HepG2 (cell line): ENCODE data around the gene TPRN. TPM values are rescaled to one million over a fixed set of nuclear protein-coding genes. Genes with fewer than 3 reads are reported as not detected.

Experiments used
- AGO2 ChIP-seq: fragments of 200-400 bp; formaldehyde crosslinking; optimal IDR thresholded peaks from 2 replicates; pipeline ENCODE3; 2017; ENCODE audit warnings: mild to moderate bottlenecking, low read depth, low read length, moderate library complexity
- CHCHD3 ChIP-seq: sonication (generic); formaldehyde crosslinking; IDR thresholded peaks from 2 replicates; pipeline ENCODE4 v1.8.0; 2022; ENCODE audit warnings: mild to moderate bottlenecking, missing genetic modification reagents, moderate library complexity
- ELF3 ChIP-seq: IDR thresholded peaks from 2 replicates; pipeline ENCODE4 v1.6.1; 2016; ENCODE audit warnings: missing genetic modification reagents, missing compliant biosample characterization
- EP300 ChIP-seq, 3 experiments: sonication (generic) in 1 of 3; formaldehyde crosslinking in 1 of 3; IDR thresholded peaks; 2 replicates each; pipeline versions ENCODE4 v1.5.1 to v1.6.1; 2011 to 2020; ENCODE audit warnings: low read depth in 2 of 3, low read length in 2 of 3, borderline replicate concordance in 1 of 3, improper control_type of control experiment in 1 of 3, mild to moderate bottlenecking in 1 of 3, missing genetic modification reagents in 1 of 3, moderate library complexity in 1 of 3
- ETV5 ChIP-seq: IDR thresholded peaks from 2 replicates; pipeline ENCODE4 v1.6.1; 2018; ENCODE audit warnings: missing biosample characterization, missing genetic modification reagents, inconsistent platforms, borderline replicate concordance
- HCFC1 ChIP-seq: fragments of 150-350 bp; IDR thresholded peaks from 2 replicates; pipeline ENCODE4 v1.6.1; 2014; ENCODE audit warnings: low read depth, low read length
- JDP2 ChIP-seq: sonication (generic); formaldehyde crosslinking; IDR thresholded peaks from 2 replicates; pipeline ENCODE4 v1.8.1; 2022; ENCODE audit warnings: missing genetic modification reagents, borderline replicate concordance
- NKX3-1 ChIP-seq: sonication (generic); formaldehyde crosslinking; IDR thresholded peaks from 2 replicates; pipeline ENCODE4 v1.5.0; 2020; ENCODE audit warnings: missing genetic modification reagents
- POLR2AphosphoS2 ChIP-seq: IDR thresholded peaks from 2 replicates; pipeline ENCODE4 v1.6.1; 2011; ENCODE audit warnings: low read depth, low read length, improper control_type of control experiment
- SALL2 ChIP-seq: sonication (generic); formaldehyde crosslinking; IDR thresholded peaks from 2 replicates; pipeline ENCODE4 v1.8.1; 2023; ENCODE audit warnings: mild to moderate bottlenecking, missing genetic modification reagents, inconsistent platforms
- SYNCRIP ChIP-seq: fragments of 200-400 bp; formaldehyde crosslinking; IDR thresholded peaks from 2 replicates; pipeline ENCODE4 v1.6.1; 2018; ENCODE audit warnings: mild to moderate bottlenecking, low read depth, low read length; ENCODE audit not compliant: insufficient read depth
- TEAD3 ChIP-seq: optimal IDR thresholded peaks from 2 replicates; pipeline ENCODE3; 2016; ENCODE audit warnings: borderline replicate concordance
- ZFP82 ChIP-seq: sonication (generic); formaldehyde crosslinking; IDR thresholded peaks from 2 replicates; pipeline ENCODE4 v1.5.1; 2020; ENCODE audit warnings: mild to moderate bottlenecking, missing genetic modification reagents, borderline replicate concordance
- ZNF10 ChIP-seq: sonication (generic); formaldehyde crosslinking; IDR thresholded peaks from 2 replicates; pipeline ENCODE4 v1.4.0; 2020; ENCODE audit warnings: mild to moderate bottlenecking, low read depth, missing genetic modification reagents, borderline replicate concordance
- ZNF124 ChIP-seq: sonication (generic); formaldehyde crosslinking; IDR thresholded peaks from 2 replicates; pipeline ENCODE4 v1.4.0; 2020; ENCODE audit warnings: missing genetic modification reagents
- ZNF44 ChIP-seq: sonication (generic); formaldehyde crosslinking; IDR thresholded peaks from 2 replicates; pipeline ENCODE4 v1.5.1; 2020; ENCODE audit warnings: mild to moderate bottlenecking, missing genetic modification reagents
- ZNF780A ChIP-seq: sonication (generic); formaldehyde crosslinking; IDR thresholded peaks from 2 replicates; pipeline ENCODE4 v1.8.0; 2022; ENCODE audit warnings: mild to moderate bottlenecking, missing genetic modification reagents, moderate library complexity
- ZNF839 ChIP-seq: sonication (generic); formaldehyde crosslinking; IDR thresholded peaks from 2 replicates; pipeline ENCODE4 v1.4.0; 2020; ENCODE audit warnings: missing genetic modification reagents, mild to moderate bottlenecking, borderline replicate concordance
- ZNF891 ChIP-seq: sonication (generic); formaldehyde crosslinking; IDR thresholded peaks from 2 replicates; pipeline ENCODE4 v1.5.0; 2020; ENCODE audit warnings: mild to moderate bottlenecking, missing genetic modification reagents
- polyA plus RNA-seq, 8 experiments: library from polyadenylated mRNA; depleted of rRNA in 3 of 8; stranded (reverse) in 7 of 8; unstranded in 1 of 8; fragments of >200 nt; fragmentation: Illumina TruSeq in 4 of 8; extraction: Trizol in 4 of 8; gene quantifications; 2 replicates each; pipeline versions ENCODE4 v1.2.1 to v1.2.3, GENCODE V29; 2011 to 2016; ENCODE audit warnings: low read depth in 4 of 8, missing spikeins in 1 of 8, mixed read lengths in 1 of 8; ENCODE audit not compliant: insufficient read depth in 1 of 8
- total RNA-seq, 5 experiments: library from RNA; depleted of rRNA; stranded (reverse); fragments of >200 nt; fragmentation: Illumina TruSeq; extraction: Trizol; gene quantifications; 2 replicates each; pipeline ENCODE4 v1.2.3, GENCODE V29; 2016; ENCODE audit warnings: low read depth in 1 of 5
- TF ChIP-seq, protein P1 (sequence below): sonication (generic); formaldehyde crosslinking; IDR thresholded peaks from 2 replicates; pipeline ENCODE4 v1.4.0; 2020; ENCODE audit warnings: missing genetic modification reagents, borderline replicate concordance
- TF ChIP-seq, protein P2 (sequence below): sonication (generic); formaldehyde crosslinking; IDR thresholded peaks from 2 replicates; pipeline ENCODE4 v1.8.0; 2022; ENCODE audit warnings: mild to moderate bottlenecking, missing genetic modification reagents, moderate library complexity
- TF ChIP-seq, protein P3 (sequence below): sonication (generic); formaldehyde crosslinking; IDR thresholded peaks from 2 replicates; pipeline ENCODE4 v1.4.0; 2020; ENCODE audit warnings: mild to moderate bottlenecking, missing genetic modification reagents
- TF ChIP-seq, protein P4 (sequence below): sonication (generic); formaldehyde crosslinking; IDR thresholded peaks from 2 replicates; pipeline ENCODE4 v1.4.0; 2020; ENCODE audit warnings: missing genetic modification reagents, mild to moderate bottlenecking, borderline replicate concordance

Gene TPRN
- total and polyA plus RNA-seq, 2 of the 13 experiments (the other 11 are each of a cell fraction or from before 2014, with no cell fraction given): 10.1 to 19.2 TPM

DNA sequence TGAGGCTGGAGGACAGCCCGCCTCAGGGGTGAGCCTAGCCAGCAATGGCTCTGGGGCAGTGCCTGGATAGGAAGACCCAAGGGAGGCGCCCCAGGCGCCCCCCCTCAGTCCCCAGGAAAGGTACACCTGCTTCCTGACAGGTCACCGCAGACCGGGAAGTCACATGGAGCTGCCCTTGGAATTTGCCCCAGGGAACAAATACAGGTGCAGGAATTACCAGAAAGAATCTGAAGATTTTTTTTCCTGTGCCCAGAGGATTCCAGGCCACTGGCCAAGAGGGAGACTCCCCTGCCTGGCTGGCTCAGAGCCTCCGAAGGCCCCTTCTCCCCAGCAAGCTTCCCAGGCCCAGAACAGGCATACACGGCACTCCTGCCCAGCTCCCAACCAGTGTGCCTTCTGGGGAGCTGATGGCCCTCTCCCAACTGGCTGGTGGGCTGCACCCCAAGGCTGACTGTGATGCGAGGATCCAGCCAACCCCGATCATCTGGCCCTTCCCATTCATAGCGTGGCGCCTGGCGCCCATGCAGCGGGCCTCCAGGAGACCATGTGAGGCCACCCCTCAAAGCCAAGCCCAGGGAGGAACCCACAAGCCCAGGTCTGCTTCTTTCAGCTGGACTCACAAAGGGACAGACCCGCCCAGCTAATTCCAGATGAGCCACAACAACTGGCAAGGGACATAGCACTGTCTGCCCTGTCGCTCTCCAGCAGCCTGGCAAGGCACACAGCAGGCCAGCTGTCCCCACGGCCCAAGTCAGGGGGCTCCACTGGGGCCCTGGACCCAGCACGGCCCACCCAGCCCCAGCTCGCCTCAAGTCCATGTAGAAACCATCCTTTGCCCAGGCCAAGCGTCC, 2.3 kb downstream of the TPRN start (continued):
- TF ChIP-seq, protein P1, sequence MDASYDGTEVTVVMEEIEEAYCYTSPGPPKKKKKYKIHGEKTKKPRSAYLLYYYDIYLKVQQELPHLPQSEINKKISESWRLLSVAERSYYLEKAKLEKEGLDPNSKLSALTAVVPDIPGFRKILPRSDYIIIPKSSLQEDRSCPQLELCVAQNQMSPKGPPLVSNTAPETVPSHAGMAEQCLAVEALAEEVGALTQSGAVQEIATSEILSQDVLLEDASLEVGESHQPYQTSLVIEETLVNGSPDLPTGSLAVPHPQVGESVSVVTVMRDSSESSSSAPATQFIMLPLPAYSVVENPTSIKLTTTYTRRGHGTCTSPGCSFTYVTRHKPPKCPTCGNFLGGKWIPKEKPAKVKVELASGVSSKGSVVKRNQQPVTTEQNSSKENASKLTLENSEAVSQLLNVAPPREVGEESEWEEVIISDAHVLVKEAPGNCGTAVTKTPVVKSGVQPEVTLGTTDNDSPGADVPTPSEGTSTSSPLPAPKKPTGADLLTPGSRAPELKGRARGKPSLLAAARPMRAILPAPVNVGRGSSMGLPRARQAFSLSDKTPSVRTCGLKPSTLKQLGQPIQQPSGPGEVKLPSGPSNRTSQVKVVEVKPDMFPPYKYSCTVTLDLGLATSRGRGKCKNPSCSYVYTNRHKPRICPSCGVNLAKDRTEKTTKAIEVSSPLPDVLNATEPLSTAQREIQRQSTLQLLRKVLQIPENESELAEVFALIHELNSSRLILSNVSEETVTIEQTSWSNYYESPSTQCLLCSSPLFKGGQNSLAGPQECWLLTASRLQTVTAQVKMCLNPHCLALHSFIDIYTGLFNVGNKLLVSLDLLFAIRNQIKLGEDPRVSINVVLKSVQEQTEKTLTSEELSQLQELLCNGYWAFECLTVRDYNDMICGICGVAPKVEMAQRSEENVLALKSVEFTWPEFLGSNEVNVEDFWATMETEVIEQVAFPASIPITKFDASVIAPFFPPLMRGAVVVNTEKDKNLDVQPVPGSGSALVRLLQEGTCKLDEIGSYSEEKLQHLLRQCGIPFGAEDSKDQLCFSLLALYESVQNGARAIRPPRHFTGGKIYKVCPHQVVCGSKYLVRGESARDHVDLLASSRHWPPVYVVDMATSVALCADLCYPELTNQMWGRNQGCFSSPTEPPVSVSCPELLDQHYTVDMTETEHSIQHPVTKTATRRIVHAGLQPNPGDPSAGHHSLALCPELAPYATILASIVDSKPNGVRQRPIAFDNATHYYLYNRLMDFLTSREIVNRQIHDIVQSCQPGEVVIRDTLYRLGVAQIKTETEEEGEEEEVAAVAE (CRISPR knock-in tag): no peak
- TF ChIP-seq ZFP82 (CRISPR knock-in tag) (no peak), TEAD3 (peak; percentile 87), ZNF10 (no peak), ZNF891 (CRISPR knock-in tag) (no peak), ETV5 (CRISPR knock-in tag) (peak; percentile 41; the same call in 1 of the 2 replicates), ZNF780A (CRISPR knock-in tag) (no peak), NKX3-1 (no peak), SALL2 (CRISPR knock-in tag) (no peak), ELF3 (peak; percentile 37; the same call in 1 of the 2 replicates), ZNF839 (no peak), AGO2 (peak; percentile 80), EP300 (IDR thresholded peaks at IDR 0.05; ENCODE audit: low read depth in 2 of 2, low read length in 2 of 2) (peak in 1 of 2 experiments; percentile 52; a peak in 1 of 4 replicates), EP300 (CRISPR knock-in tag; IDR thresholded peaks at IDR 0.05; ENCODE audit: borderline replicate concordance) (peak; percentile 21; the same call in 1 of the 2 replicates), HCFC1 (no peak), ZNF124 (0 out of 2 replicates have a peak, but pooled peaks have one; percentile 21), SYNCRIP (no peak), CHCHD3 (CRISPR knock-in tag) (no peak), JDP2 (CRISPR knock-in tag) (no peak), ZNF44 (no peak), POLR2AphosphoS2 (no peak)
- TF ChIP-seq, protein P2, sequence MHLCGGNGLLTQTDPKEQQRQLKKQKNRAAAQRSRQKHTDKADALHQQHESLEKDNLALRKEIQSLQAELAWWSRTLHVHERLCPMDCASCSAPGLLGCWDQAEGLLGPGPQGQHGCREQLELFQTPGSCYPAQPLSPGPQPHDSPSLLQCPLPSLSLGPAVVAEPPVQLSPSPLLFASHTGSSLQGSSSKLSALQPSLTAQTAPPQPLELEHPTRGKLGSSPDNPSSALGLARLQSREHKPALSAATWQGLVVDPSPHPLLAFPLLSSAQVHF (CRISPR knock-in tag): no peak
- TF ChIP-seq, protein P3, sequence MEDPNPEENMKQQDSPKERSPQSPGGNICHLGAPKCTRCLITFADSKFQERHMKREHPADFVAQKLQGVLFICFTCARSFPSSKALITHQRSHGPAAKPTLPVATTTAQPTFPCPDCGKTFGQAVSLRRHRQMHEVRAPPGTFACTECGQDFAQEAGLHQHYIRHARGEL: no peak
- TF ChIP-seq, protein P4, sequence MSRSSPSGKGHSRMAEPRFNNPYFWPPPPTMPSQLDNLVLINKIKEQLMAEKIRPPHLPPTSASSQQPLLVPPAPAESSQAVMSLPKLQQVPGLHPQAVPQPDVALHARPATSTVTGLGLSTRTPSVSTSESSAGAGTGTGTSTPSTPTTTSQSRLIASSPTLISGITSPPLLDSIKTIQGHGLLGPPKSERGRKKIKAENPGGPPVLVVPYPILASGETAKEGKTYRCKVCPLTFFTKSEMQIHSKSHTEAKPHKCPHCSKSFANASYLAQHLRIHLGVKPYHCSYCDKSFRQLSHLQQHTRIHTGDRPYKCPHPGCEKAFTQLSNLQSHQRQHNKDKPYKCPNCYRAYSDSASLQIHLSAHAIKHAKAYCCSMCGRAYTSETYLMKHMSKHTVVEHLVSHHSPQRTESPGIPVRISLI (CRISPR knock-in tag): peak; percentile 14; the same call in 1 of the 2 replicates
